ENCODE results near the gene ARSH.

DNA sequence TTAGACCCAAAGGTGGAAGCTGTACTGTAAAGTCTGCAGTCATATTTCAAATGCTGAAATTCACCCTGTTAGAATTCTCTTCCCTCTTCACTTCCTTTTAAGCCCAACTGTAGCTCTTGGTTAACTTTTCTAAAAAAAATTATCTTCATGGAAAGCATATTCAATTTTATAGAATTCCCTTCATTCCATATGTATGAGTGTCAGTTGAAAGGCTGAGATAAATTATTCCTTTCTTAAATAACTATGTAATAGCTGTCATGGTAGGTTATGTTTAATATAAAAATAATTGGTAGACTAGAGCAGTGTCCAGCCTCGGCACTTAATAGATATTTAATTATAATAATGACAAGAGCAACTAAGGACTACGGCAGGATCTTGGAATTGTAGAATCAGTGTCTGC, 16.8 kb upstream of the ARSH start:
- TF ChIP-seq, protein P1, sequence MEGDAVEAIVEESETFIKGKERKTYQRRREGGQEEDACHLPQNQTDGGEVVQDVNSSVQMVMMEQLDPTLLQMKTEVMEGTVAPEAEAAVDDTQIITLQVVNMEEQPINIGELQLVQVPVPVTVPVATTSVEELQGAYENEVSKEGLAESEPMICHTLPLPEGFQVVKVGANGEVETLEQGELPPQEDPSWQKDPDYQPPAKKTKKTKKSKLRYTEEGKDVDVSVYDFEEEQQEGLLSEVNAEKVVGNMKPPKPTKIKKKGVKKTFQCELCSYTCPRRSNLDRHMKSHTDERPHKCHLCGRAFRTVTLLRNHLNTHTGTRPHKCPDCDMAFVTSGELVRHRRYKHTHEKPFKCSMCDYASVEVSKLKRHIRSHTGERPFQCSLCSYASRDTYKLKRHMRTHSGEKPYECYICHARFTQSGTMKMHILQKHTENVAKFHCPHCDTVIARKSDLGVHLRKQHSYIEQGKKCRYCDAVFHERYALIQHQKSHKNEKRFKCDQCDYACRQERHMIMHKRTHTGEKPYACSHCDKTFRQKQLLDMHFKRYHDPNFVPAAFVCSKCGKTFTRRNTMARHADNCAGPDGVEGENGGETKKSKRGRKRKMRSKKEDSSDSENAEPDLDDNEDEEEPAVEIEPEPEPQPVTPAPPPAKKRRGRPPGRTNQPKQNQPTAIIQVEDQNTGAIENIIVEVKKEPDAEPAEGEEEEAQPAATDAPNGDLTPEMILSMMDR (conservative IDR thresholded peaks at IDR 0.05), result no peak
- TF ChIP-seq EZH2 (IDR thresholded peaks at IDR 0.05; ENCODE audit: low read depth), result no peak

All from PC-9 (cell line).